Stimulated activated CD4-positive, alpha-beta T cell treated with anti-CD3 and anti-CD28 coated beads, Interleukin-4, amount 100 ng/mL, for 4 hours (primary cell): ENCODE measurements around the gene PROM1.

Experiments
- DNase-seq, 2 experiments: peaks; one replicate each; pipeline ENCODE4 v3.0.0-alpha.2; 2020

The PROM1 gene

DNA sequence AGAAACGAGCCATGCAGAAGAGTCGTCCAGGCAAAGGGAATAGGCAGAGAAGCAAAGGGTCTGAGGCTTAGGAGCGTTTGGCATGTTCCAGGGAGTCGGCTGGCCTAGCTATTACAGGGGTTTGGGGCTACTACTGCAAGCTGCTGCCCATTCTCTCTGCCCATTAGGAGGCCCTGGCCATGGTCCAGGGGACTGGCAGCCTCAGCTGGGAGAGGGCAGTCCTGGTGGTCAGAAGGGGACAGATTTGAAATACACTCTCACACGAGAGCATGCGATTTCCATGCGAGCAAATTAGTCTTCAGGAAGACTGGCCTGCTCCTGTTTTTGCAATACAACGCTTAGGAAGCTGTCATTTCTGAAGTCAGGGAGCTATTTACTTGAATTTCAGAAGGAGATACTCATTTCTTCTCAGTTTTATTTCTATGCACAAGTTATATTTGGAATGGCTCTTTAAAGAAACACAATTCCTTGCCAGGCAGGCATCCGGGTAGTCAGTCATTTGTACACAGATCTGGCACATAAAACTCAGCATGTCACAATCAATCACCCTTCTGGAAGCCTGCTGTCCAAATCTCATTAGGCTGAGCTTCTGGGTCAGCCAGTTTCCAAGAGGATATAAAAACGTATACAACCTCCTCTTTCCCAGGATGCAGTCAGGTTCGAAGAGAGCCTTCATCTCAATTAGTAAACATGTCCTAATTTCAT lies 27.0 kb downstream of the PROM1 start:
- DNase-seq = no peak

DNA sequence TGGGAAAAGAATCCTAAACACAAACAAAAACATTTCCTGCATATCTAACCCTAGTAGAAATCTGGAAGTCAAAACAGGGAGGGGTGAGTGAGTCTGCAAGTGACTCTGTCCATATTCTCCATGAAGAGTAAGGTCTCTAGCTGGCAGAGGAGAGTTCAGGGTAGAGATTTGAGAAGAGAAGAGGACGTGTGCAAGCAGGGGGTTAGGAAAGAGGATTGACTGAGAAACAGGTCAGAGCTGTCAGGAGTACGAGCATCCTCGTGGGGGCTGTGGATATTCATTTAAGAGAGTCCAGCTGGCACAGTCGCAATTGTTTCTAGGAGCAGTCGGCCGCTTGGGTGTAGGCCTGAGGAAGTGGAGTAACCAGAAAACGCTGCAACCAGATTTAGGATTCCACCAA lies 27.9 kb downstream of the PROM1 start:
- no peak for DNase-seq

DNA sequence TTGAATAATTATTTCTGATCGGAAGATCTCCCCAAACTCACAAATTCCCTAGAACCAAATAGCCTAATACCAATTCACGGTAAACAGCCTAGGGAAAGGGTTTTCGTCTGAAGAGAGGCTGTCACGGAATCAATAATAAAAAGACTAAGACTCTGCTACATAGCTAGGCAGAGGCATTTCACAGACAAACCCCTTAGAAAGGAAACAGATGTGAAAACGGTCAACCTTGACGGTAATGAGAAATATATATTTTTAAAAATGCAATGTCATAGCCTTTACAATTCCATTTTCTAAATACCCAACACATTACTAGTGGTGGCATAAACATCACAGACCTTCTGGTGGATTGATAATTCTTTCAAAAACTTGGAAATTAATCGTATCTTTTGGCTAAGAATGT lies 28.4 kb downstream of the PROM1 start:
- no peak for DNase-seq

DNA sequence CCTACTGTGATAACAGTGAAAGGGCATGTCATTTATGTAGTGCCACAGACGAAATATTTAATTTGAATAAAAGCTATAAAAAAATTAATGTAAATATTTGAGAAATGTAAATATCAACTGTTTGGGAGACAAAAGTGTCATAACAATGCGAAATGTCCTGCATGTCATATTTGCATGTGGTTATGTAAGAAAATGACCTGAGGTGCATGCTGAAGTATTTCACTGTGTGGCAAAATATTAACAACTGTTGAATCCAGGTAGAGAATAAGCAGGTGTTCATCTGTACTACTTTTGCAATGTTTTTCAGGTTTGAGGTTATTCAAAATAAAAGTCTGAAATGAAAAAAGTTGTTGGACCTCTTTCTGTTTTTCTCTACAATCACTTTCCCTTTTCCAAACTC lies 30.9 kb downstream of the PROM1 start:
- DNase-seq = no peak

DNA sequence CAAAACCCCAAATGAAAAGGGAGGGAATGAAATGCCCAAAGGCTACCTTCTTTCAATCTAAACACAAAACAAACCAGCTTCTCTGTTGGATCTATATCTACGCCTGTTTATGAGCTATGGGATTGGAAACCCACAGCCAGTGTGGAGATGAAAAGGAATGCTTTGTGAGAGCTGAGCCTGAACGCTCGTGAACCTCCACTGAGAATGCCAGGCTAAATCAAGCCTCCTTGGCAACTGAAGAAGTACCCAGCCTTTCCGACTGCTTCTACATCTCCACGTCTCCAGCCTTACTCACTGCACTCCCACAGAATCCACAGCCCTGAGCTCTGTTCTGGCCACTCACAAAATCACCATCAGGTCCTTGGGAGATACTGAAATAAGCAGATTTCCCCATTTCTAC lies 31.8 kb downstream of the PROM1 start:
- no peak for DNase-seq

DNA sequence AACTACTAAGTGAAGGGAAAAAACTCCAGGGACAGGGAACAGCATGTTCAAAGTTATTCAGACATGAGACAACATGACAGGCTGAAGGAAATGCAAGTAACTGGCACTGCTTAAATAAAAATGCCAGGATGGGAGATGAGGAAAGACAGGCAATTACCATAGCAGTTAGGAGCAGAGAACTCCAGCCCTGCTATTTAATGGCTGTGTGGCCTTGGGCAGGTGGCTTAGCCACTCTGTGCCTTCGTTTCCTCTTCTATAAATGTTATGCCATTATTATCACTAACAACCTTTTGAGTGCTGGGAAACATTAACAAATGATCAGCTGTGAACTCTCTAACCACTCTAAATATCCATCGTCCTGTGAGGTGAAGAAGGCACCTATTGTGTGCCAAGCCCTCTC lies 32.7 kb downstream of the PROM1 start:
- DNase-seq = no peak

DNA sequence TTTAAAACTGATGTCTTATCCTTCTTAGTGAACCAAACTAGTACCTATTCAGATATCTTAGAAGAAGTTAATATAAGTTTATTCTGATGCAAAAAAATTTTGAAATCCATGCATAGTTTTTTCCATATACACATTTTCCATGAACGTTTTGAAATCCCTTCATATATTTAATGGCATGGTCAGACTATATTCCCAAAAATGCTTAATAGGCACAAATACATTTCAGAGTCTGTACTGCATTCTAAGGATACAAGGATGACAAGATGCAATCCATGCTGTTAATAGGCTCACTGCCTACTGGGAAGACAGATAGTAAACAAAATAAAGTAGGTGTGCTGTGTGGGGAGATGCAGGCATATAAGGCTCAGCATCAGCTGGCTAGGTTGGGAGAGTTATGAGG lies 33.2 kb downstream of the PROM1 start:
- DNase-seq = no peak

DNA sequence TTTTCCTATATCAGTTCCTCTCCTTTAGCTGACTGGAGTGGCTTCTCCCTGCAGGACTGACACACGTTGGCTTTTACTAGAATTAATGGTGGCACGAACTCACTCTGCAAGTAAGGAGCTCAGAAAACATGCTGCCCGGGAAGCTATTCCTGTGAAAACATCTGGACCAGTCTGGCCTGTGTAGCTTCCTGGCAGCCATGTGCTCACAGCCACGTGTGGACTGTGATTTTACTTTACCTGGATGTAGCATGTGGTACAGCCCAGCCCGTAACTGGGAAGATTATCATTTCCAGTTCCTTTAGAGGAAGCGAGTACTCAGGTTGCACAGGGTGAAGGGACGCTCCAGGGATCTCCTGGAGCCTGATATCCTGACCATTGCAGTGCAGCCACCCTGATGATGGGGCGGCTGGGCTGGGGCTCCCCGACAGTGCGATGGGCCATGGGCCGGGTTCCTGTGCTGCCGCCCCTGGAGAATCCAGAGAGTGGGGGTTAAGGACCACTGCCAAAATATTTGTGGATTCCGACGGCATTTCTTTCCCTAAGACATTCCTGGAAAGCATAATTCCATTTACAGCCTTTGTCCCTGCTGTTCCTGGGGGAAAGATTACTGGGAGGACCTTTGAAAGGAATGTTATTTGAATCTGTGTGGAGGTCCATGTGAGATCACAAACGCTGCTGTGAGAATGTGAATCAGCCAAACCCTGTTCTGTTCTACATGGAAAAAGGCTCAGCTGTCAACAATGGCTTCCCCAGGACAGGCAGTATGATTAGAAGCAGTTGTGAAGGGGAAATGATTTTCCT lies 35.0 kb downstream of the PROM1 start:
- DNase-seq = no peak

DNA sequence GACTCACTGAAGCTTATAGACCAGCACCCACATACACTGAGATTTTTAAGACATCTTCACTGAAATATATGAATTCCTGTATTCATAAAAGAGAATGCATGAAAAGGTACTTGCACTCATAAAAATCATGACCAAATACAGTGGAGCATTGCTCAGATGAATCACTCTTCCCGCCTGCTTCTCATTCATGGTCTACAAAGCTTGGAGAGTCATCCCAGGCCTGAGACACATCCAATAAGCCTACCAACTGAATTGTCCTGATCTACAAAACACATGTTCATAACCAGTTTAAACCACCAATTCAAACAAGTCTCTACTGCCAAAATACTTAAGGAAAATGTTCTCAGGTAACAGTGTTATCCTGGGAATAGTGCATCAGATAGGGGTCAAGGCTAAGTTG lies 38.1 kb downstream of the PROM1 start:
- DNase-seq = no peak

DNA sequence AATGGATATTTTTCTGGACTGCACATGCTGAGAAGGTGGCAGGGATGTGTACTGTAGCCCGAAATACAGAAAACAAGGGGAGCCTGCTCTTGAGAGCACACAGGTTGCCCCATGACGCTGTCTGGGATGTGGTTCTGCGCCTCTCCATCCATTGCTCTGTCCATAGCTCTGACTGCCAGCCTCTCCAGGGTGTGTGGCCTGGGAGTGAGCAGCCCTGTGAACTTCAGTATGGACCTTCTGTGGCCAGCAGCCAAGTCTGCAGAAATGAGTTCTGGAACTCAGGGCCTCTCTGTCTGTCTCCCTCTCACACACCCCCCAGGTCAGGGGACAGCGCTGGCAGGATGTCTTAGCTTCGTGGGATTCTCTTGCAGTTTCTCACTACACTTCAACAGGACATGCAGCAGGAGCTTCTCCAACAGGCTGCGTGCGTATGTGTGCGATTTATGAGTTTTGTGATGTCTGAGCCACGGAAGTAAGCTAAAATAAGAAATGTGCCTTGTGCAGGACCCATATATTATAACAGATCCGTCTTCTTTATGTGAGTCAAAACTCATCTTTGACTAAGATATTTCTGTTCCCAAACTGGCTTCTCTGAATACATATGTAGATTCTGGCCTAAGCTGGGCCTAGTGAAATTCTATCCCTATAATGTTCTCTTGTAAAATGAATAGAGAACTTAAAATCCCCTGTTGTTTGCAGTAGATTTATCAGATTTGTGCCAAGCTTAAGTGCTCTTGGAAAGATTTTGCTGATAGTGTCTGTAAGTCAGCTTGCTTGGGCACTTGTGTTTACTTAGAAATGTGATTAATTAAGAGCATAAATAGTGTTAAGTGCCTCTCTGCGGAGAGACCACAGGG lies 40.0 kb downstream of the PROM1 start:
- no peak for DNase-seq

DNA sequence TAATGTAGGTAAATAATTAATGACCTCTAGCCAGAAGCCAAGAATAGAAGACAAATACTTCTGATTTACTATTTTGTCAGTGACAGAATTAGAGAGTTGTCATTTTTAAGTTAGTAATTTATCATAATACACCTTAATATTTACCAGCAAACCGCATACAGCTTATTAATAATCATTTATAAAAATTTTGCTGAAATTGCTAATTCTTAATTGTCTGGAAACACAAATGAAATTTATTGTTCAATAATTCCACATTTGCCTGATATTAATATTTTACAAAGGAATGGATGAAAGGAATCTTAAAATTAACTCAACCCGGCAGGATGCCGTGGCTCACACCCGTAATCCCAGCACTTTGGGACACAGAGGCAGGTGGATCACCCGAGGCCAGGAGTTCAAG lies 44.7 kb downstream of the PROM1 start:
- DNase-seq = no peak

DNA sequence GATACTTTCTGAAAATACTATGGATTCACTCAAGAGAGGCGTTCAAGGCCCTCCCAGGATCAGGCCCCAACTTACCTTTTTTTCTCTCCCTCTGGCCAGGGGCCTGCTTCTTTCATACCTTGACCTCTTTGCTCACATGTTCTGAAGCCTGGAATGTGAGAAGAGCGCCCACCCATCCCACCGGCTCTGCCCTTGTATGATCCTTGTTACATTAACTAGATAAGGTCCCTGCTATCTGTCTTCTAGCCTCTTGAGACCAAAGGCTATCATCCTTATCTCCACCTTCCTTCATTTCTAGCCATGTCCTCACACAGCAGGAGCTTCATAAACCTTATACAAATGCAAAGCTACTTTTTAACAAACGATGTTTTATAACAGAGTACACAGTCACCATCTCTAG lies 45.9 kb downstream of the PROM1 start:
- DNase-seq = no peak

DNA sequence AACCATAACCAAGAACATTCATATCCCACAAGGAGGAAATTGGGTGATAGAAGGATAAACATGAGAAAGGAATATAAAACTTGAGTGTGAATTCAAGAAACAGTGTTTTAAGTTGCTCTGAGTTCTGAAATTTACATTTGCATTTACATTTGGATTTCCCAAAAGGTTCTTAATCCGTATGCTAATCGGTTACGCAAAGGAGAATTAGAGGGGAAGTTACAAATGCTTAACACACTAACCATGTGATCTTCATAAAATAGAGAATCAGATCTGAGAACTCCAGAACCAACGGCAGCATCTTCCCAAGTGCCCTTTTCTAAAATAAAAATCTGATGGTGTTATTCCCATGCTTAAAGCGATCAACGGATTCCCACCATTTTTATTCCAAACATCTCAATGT lies 48.0 kb downstream of the PROM1 start:
- no peak for DNase-seq

DNA sequence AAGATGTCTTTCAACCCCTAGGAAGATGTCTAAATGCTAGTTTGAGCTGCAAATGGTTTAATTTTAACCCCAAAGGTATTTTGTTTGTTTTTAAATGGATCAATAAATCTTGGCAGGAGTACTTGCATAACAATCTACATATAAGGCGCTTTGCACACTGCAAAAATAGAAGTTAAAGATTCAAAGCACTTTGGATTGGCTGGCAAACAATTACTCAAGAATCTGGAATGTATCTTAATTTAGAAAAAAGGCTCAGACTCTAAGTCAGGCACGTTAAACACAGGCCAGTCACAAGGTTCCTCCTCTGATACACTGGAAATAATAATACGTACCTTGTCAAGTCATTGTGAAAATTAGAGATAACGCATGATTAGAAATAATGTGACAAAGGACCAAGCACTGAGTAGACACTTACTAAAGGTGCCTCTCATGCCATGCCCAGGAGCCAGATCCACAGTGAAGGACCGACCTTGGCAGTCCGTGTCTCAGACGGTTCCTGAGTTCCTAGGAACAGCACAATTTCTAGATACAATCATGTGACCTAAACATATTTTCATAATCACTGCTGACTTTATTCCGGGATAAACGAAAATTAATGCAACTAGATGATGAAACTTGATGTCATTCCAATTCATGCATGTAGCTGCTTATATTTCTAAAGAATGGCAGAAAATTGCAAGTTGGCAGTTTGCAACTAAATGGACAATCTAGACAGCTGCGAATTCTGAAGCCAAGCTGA lies 49.6 kb downstream of the PROM1 start:
- no peak for DNase-seq

DNA sequence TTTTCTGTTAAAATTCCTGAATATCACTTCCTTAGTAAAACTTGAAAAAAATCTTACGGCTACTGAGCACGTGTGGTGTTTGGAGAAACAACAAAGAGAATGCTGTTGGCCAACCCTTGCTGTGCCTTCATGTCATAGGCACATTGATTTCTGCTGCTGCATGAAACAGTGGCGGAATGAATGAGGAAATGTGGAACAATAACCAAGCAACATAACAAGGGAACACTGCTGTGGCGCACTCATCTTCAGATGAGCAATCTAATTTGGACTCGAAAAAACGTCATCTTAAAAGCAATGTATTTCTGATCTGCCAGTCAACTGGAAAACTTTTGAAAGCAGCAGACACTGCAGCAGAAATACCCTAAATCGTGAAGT lies 51.4 kb downstream of the PROM1 start:
- no peak for DNase-seq

DNA sequence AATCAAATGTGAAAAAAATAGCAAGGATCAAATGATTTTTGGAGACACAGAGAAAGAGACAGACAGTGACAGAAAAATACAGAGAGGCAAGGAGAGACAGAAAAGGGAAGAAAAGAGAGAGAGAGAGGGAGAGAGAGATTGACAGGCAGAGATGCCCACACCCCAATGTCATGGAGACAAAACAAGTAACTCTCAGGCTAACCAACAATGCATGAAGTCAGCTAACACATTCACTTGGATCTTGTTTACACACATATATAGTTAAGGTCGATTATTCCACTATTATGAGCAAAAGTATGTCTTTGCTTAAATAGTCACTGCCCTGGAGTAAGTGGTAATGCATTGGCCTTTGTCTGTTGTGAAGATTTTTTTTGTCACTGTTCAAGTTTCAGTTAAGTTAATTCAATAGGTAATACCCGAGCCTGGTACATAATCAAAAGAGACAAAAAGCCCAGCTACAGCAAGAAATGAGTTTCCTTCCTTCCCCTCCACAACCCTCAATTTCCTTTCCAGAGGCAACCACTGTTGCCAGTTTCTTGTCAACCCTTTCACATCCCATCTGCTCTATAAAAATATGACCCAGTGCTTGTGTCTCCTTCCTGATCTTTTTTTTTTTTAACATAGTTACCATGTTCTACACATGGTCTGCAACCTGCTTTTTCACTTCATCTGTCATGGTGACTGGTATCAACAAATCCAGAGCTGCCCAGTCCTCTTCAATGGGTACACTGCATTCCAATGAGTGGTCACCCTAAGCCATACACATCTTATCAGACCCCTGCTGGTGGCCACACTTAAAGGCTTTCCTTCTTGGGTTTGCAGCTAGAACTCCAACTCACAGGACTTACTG lies 52.1 kb downstream of the PROM1 start:
- no peak for DNase-seq

DNA sequence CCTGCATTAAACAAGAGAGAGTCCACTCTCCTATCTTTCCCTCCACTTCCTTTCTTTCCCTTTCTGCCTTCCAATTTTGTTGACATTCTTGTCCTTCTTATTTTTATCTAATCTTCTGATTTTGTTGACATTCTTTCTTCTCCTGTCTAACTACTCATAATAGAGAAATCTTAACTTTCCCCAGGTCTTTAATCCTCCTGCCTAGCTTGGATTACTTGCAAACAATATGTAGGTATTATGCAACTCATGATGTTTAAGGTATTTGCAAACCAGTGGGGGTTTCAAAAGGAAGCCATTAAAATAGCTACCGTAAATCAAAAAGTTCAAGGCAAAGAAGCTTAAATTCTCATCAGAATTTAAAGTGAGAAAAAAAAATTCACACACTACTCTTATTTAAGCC lies 53.9 kb downstream of the PROM1 start:
- DNase-seq = no peak

DNA sequence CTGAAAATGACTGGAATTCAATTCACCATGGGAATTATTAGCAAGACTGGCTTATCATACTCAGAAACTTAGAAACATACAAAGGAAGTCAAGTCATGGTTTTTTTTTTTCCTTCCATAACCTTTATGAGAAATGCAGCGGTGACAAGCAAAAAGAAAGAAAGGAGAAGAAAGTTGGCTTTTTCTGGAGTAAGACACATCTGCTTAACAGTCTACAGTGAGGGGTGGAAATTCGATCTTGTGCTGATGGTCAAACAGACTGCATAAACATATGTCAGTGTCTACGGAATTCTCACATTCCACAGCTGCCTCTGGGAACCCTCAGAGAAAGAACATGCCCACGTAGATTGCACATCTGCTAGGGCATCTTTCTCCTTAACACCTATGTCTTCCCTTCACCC lies 54.6 kb downstream of the PROM1 start:
- no peak for DNase-seq

DNA sequence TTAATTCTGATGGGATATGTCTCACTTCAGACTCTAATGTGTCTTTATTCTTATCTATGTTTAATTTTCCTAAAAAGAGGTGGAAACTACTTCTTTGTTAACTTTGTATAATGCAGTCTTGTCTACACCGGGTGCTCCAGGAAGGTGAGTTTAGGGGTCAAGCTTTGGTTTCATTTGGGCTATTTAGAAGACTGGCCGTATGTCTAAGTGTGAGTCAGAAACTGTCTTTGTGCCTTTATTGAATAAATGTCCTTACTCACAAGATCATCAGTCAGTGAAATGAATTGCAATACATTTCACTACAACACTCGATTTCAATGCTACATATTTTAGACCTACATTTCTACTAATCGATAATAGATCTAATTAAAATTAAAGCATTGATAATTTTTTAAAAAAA lies 56.2 kb downstream of the PROM1 start:
- no peak for DNase-seq

DNA sequence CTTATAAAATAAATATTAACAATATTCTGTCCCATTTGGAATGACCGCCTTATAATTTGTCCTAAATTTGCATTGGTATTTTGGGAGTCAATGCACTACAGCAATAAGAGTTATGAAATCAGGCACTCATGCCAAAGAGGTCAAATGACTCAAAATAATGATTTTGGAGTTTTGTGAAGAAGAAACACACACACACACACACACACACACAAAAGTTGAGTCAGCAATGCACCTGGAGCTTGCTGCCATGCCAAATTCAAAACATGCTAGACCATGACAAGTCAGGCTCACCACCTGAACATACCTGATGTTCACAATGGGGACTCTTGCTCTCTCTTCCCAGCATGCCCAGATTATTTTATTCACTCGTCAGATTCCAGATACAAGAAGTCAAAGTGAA lies 56.7 kb downstream of the PROM1 start:
- no peak for DNase-seq

DNA sequence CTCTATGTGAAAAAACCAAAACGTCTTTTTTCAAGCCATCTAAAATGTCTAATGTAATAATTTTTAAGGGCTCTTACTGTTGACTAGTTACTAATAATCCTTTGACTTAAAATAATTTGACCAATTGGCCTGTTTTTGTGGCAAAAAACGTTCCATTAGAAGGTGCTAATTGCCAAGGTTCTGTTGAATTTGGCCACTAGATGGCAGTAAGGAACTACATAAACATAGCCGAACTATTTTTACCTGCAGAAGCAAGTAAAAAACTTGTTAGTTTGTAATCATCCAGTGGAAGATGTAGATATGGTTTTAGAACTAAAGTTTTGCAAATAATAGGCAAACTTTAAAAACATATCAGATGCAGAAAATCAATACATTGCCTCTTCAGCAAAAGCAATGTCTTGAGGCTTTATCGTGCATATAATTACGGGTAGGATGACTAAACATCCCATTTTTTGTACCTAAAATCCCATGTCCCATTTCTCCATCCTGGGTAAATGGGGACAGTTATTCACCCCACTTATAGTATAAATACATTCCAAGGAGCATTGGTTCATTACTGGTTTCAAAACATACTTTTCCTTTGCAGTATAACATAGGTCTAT lies 57.6 kb downstream of the PROM1 start:
- DNase-seq = no peak

DNA sequence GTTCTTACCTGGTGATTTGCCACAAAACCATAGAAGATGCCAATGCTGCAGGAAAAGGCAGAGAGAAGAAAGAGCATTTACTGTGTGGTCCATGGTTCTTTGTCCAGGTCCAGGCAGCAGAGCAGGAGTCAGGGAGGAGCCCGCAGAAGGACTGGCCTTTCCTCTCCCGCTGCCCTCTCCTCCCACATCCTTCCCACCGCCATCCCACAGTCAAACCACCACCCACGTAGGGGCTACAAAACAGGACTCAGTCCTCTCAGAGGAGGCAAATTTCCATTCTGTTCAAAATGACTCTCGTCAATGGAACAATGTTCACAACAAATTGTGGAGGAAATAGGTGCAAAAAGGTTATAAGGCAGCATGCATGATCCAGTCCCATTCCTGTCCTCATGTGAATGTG lies 58.6 kb downstream of the PROM1 start:
- DNase-seq = no peak
